Activated T-helper 1 cell treated with anti-CD3 and anti-CD28 coated beads, Interleukin-2, amount 50 U/mL, for 16 hours (primary cell): Measurements from ENCODE around the gene SBDS.

ENCODE experiments used
- DNase-seq, 2 donors: peaks; one replicate each; pipeline ENCODE4 v3.0.0-alpha.2; 2020; ENCODE audit warnings: low read depth in 1 of 2, low spot score in 1 of 2

Gene SBDS

DNA sequence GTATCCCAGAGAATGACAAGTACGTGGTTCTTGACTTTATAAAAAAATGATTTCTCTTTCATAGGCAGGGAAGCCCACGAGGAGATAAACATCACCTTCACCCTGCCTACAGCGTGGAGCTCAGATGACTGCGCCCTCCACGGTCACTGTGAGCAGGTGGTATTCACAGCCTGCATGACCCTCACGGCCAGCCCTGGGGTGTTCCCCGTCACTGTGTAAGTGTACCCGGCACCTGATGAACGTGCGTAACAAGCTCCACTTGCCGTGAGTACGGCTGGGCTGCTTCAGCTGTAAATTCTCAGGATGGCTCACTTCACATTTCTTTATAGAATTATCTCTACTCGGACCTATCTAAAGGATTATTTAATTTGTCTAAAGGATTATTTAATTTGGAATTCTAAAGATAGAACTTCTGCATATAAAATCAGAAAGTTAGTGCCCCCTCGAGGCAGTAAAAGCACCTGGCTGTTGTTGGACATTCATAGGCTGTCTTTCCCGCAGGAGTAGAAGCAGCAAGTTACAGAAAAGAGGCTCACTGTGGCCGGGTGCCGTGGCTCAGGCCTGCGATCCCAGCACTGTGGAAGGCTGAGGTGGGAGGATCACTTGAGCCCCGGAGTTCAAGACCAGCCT is 46.8 kb downstream of the SBDS start:
- DNase-seq = no peak

- DNase-seq = no peak
Observed at GRCh38 chr7:66946545-66946944, 48.8 kb downstream of the SBDS start.

DNA sequence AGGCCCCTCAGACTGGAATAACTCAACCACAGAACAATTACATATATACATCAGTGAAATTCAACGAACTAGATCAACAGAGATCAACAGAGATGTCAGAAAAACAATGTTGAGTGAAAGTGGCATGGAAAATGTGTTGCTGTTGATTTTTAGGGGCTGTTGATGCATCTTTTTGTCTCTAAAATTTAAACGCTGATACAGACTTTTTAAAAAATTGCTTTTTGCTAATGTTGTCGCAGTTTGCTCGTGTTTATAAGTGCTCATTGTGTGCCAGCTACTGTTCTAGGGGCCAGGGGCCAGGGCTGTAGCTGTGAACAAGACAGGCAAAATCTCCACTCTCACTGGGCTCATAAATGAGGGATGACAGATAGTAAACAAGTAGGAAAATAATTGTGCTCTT is 56.1 kb downstream of the SBDS start:
- DNase-seq = no peak

- no peak for DNase-seq
Observed at GRCh38 chr7:66937940-66938339, 57.4 kb downstream of the SBDS start.
